PC-3 (cell line): Measurements from ENCODE around the gene PDHA2. TPM values are rescaled to one million over a fixed set of nuclear protein-coding genes. Genes with fewer than 3 reads are reported as not detected.

Experiments used
- ATAC-seq: fragments of 200-7000 bp; cut with Tn5 transposase; 2 replicates; pipeline ENCODE4 v1.9.1; 2020; ENCODE audit warnings: mild to moderate bottlenecking, moderate library complexity
- Bru-seq: library from RNA; stranded (reverse); fragments of 400-500 nt; gene quantifications from one replicate; lab custom pipeline; 2021; lab: Mats Ljungman, UMichigan
- BruChase-seq, 2 experiments: library from RNA; stranded (reverse); fragments of 400-500 nt; gene quantifications; one replicate each; lab custom pipeline; 2021; lab: Mats Ljungman, UMichigan
- BruUV-seq: library from RNA; stranded (reverse); fragments of 400-500 nt; replicated peaks from 2 replicates; lab custom pipeline; 2021; lab: Mats Ljungman, UMichigan
- CTCF ChIA-PET: fragments of 300-600 bp; sonication (Branson Sonifier 250); formaldehyde crosslinking; loops from one replicate; lab custom pipeline; 2022; ENCODE audit warnings: antibody characterized with exemption; lab: Charles Lee
- POLR2A ChIA-PET: fragments of 300-600 bp; sonication (Branson Sonifier 250); formaldehyde crosslinking; loops from one replicate; lab custom pipeline; 2022; ENCODE audit warnings: antibody characterized with exemption; ENCODE audit not compliant: unreplicated experiment; lab: Charles Lee
- DNase-seq: peaks from one replicate; pipeline ENCODE4 v3.0.0-alpha.2; 2015
- H2AFZ ChIP-seq: fragments of 300-600 bp; sonication (generic); 2 replicates; pipeline ENCODE4 v1.6.0; 2016; ENCODE audit warnings: antibody characterized with exemption, low read length
- H3F3A ChIP-seq: fragments of 300-600 bp; sonication (generic); one replicate; pipeline ENCODE4 v1.6.0; 2017; ENCODE audit warnings: antibody characterized with exemption, low read length, control low read depth, mild to moderate bottlenecking; ENCODE audit not compliant: unreplicated experiment
- H3K27ac ChIP-seq: fragments of 300-600 bp; sonication (generic); 2 replicates; pipeline ENCODE4 v1.5.1; 2016; ENCODE audit warnings: mild to moderate bottlenecking, low read length
- H3K27me3 ChIP-seq: fragments of 300-600 bp; sonication (generic); 2 replicates; pipeline ENCODE4 v1.6.1; 2016; ENCODE audit warnings: low read length, mixed read lengths
- H3K36me3 ChIP-seq: fragments of 300-600 bp; sonication (generic); 2 replicates; pipeline ENCODE4 v1.6.1; 2016; ENCODE audit warnings: low read depth, mixed run types, low read length, mixed read lengths
- H3K4me1 ChIP-seq: fragments of 300-600 bp; sonication (generic); 2 replicates; pipeline ENCODE4 v1.5.1; 2016; ENCODE audit warnings: low read length; ENCODE audit not compliant: insufficient read depth
- H3K4me2 ChIP-seq: fragments of 300-600 bp; sonication (generic); 2 replicates; pipeline ENCODE4 v1.6.0; 2016; ENCODE audit warnings: low read length
- H3K4me3 ChIP-seq: fragments of 300-600 bp; sonication (generic); 2 replicates; pipeline ENCODE4 v1.5.1; 2016; ENCODE audit warnings: mild to moderate bottlenecking, low read length, mixed read lengths
- H3K79me2 ChIP-seq: fragments of 300-600 bp; sonication (generic); 2 replicates; pipeline ENCODE4 v1.6.1; 2017; ENCODE audit warnings: low read length, mixed read lengths
- H3K9ac ChIP-seq: fragments of 300-600 bp; sonication (generic); 2 replicates; pipeline ENCODE4 v1.6.0; 2016; ENCODE audit warnings: mild to moderate bottlenecking, low read length
- H3K9me2 ChIP-seq: fragments of 300-600 bp; sonication (generic); replicated peaks from 2 replicates; pipeline ENCODE4 v1.6.1; 2016; ENCODE audit warnings: mixed run types, low read length, mixed read lengths
- H3K9me3 ChIP-seq: fragments of 300-600 bp; sonication (generic); 2 replicates; pipeline ENCODE4 v1.6.1; 2016; ENCODE audit warnings: low read length, mixed read lengths
- H4K20me1 ChIP-seq: fragments of 300-600 bp; sonication (generic); 2 replicates; pipeline ENCODE4 v1.6.1; 2016; ENCODE audit warnings: low read length, mixed read lengths
- CTCF ChIP-seq: fragments of 300-600 bp; sonication (generic); conservative IDR thresholded peaks from 2 replicates; pipeline ENCODE4 v1.5.1; 2017; ENCODE audit warnings: antibody characterized with exemption, low read depth, mild to moderate bottlenecking, low read length
- EZH2 ChIP-seq: fragments of 300-600 bp; sonication (generic); IDR thresholded peaks from one replicate; pipeline ENCODE4 v1.6.1; 2017; ENCODE audit warnings: antibody characterized with exemption, mild to moderate bottlenecking, low read length; ENCODE audit not compliant: unreplicated experiment
- EZH2phosphoT487 ChIP-seq: fragments of 300-600 bp; sonication (generic); IDR thresholded peaks from 2 replicates; pipeline ENCODE4 v1.6.1; 2018; ENCODE audit warnings: mild to moderate bottlenecking, antibody characterized with exemption, low read length, borderline replicate concordance
- intact Hi-C: fragments of 100-400 bp; cut with micrococcal nuclease; formaldehyde crosslinking; loops from 2 replicates; pipeline ENCODE4 v1.9.0; 2023
- long read RNA-seq: library from polyadenylated mRNA; unstranded; transcript quantifications from one replicate; pipeline ENCODE4 v2.0.0, GENCODE V29; 2021; ENCODE audit not compliant: unreplicated experiment
- total RNA-seq: library from RNA; depleted of rRNA; stranded (reverse); fragments of >200 nt; gene quantifications from 2 replicates; pipeline ENCODE4 v1.2.3, GENCODE V29; 2014; rRNA removed

The PDHA2 gene
- total RNA-seq, result not detected in 2 replicates
- Bru-seq, nascent RNA, result not detected
- BruChase-seq, experiment 1, labeled RNA remaining after a 6-hour chase, result not detected
- BruChase-seq, experiment 2, labeled RNA remaining after a 2-hour chase, result not detected
- long read RNA-seq, result 0 reads

GRCh38 chr4:95839891-95840290 lies at the start of gene PDHA2:
PDHA2 (plus strand) TSS chr4:95840093; CDS start chr4:95840151, 58 bp downstream.
- Histone ChIP-seq H3K27me3 (no peaks in the 10 kb centered on the region), H3K27ac (no peak within 1 kb of the TSS), H3K4me3 (no peak within 1 kb of the TSS), H3K4me1 (no peaks in the 10 kb centered on the region), H3K9ac (no peak within 1 kb of the TSS), H3K36me3 (no peaks in the 10 kb centered on the region), H4K20me1 (no peaks in the 10 kb centered on the region), H3K79me2 (no peaks in the 10 kb centered on the region), H3F3A (no peaks in the 10 kb centered on the region), H3K9me3 (no peaks in the 10 kb centered on the region), H3K9me2 (no peaks in the 10 kb centered on the region), H3K4me2 (no peak within 1 kb of the TSS), H2AFZ (no peak within 1 kb of the TSS)
- TF ChIP-seq EZH2phosphoT487 (no peak), CTCF (no peak), EZH2 (no peak)
- no peak for DNase-seq
- BruUV-seq, result no TSS peak
- CTCF ChIA-PET, result interaction anchor here (0.6 kb wide), 1 partner anchor 202 kb away, joined by 3 read pairs; no protein-coding TSS in a partner anchor
- intact Hi-C loops, result no loop called here
- ATAC-seq, result no peak
- POLR2A ChIA-PET, result interaction anchor here (0.5 kb wide), 1 partner anchor 37 kb away, joined by 5 read pairs; no protein-coding TSS in a partner anchor

GRCh38 chr4:95798003-95798402 lies 41.9 kb upstream of the PDHA2 start:
- intact Hi-C loops, result no loop called here
- ATAC-seq (no peak), DNase-seq (no peak)
- no peaks in the 10 kb centered on the region for H3K9me3 ChIP-seq
- H3K4me1 ChIP-seq, result no peaks in the 10 kb centered on the region
- TF ChIP-seq CTCF (no peak), EZH2 (no peak), EZH2phosphoT487 (no peak)
- H3K4me2 ChIP-seq, result no peak overlapping the region
- no peaks in the 10 kb centered on the region for H3K79me2 ChIP-seq
- POLR2A ChIA-PET, result no interaction called here
- H3K27me3 ChIP-seq, result no peaks in the 10 kb centered on the region
- CTCF ChIA-PET, result no interaction called here
- no peak overlapping the region for H2AFZ ChIP-seq
- H3K4me3 ChIP-seq, result no peak overlapping the region
- H3K9ac ChIP-seq, result no peak overlapping the region
- no TSS peak for BruUV-seq
- H3K36me3 ChIP-seq, result no peaks in the 10 kb centered on the region
- no peaks in the 10 kb centered on the region for H3F3A ChIP-seq
- no peaks in the 10 kb centered on the region for H4K20me1 ChIP-seq
- no peak overlapping the region for H3K27ac ChIP-seq
- no peaks in the 10 kb centered on the region for H3K9me2 ChIP-seq

- intact Hi-C loops, result no loop called here
- no peaks in the 10 kb centered on the region for H3K27me3 ChIP-seq
- ChIA-PET CTCF (no interaction called here), POLR2A (no interaction called here)
- no peaks in the 10 kb centered on the region for H3K4me1 ChIP-seq
- no peak for ATAC-seq
- H3K4me3 ChIP-seq, result no peak overlapping the region
- BruUV-seq, result no TSS peak
- H3K36me3 ChIP-seq, result no peaks in the 10 kb centered on the region
- H3F3A ChIP-seq, result no peaks in the 10 kb centered on the region
- no peak for TF ChIP-seq CTCF
- TF ChIP-seq EZH2phosphoT487, result no peak
- no peak for TF ChIP-seq EZH2
- H2AFZ ChIP-seq, result no peak overlapping the region
- H3K9ac ChIP-seq, result no peak overlapping the region
- H3K79me2 ChIP-seq, result no peaks in the 10 kb centered on the region
- H4K20me1 ChIP-seq, result no peaks in the 10 kb centered on the region
- no peak overlapping the region for H3K27ac ChIP-seq
- no peaks in the 10 kb centered on the region for H3K9me2 ChIP-seq
- no peak for DNase-seq
- no peaks in the 10 kb centered on the region for H3K9me3 ChIP-seq
- H3K4me2 ChIP-seq, result no peak overlapping the region
Measured at GRCh38 chr4:95798727-95799126, 41.2 kb upstream of the PDHA2 start.
